ENCODE measurements around the gene COG1. TPM values are rescaled to one million over a fixed set of nuclear protein-coding genes. Genes with fewer than 3 reads are reported as not detected.

COG1 gene
- total RNA-seq, 6 experiments from 2014 or later: 10.5 to 24.7 (median 16.9) TPM

- intact Hi-C loops (cut with DNase I): no loop called here
- Histone ChIP-seq H3K4me3 (no peak overlapping the region), H3K27ac (no peak overlapping the region), H3K27me3 (no peaks in the 10 kb centered on the region), H3K9me3 (no peaks in the 10 kb centered on the region), H3K36me3 (no peaks in the 10 kb centered on the region), H3K4me1 (peaks cover 0 to 8% (median 3%) of the 10 kb centered on the region in 4 donors)
- 16% methylated on average over 19 of the region's 22 CpGs for WGBS (ENCODE audit: insufficient coverage, low coverage, low lambda C conversion rate, missing lambda C conversion rate)
- ATAC-seq (peak; percentile 94 to 98 (median 96)), DNase-seq (peak; percentile 71 to 76 (median 76))
- TF ChIP-seq POLR2A (IDR thresholded peaks at IDR 0.05) (no peak), CTCF (IDR thresholded peaks at IDR 0.05) (peak; percentile 79 to 81 (median 80))
Measured at GRCh38 chr17:73156166-73156840, 36.6 kb upstream of the COG1 start.

- H3K9me3 ChIP-seq: no peaks in the 10 kb centered on the region
- intact Hi-C loops (cut with DNase I): no loop called here
- DNase-seq: no peak
Measured at GRCh38 chr17:73156887-73157520, 35.9 kb upstream of the COG1 start.

DNA sequence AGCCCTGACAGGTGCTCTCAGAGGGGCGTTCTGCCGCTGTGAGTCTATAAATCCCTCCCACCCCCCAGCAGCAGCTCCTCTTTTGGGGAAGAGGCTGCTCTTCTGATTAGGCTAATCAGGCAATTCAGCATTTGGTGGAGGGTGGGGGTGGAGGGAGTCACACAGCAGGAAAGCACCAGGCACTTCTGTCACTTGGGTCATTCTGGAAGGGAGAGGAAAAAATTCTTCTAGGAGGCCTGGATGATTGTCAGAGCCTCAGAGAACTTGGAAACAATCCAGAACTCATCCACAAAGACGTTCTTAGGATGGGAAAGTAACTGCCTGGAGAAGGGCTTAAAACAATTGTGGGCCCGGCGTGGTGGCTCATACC, 35.3 kb upstream of the COG1 start:
- DNase-seq (no peak), ATAC-seq (no peak)
- intact Hi-C loops (cut with DNase I): no loop called here
- Histone ChIP-seq H3K27me3 (no peaks in the 10 kb centered on the region), H3K9me3 (no peaks in the 10 kb centered on the region), H3K27ac (no peak overlapping the region), H3K4me3 (no peak overlapping the region), H3K4me1 (peaks cover 0 to 3% (median under 1%) of the 10 kb centered on the region in 4 donors), H3K36me3 (no peaks in the 10 kb centered on the region)
- no peak for TF ChIP-seq CTCF (IDR thresholded peaks at IDR 0.05)
- no peak for TF ChIP-seq POLR2A (IDR thresholded peaks at IDR 0.05)
- 61% methylated on average over 4 of the region's 5 CpGs for WGBS (ENCODE audit: insufficient coverage, low coverage, low lambda C conversion rate, missing lambda C conversion rate)

More at GRCh38 chr17:73156887-73157520, 35.9 kb upstream of the COG1 start:
- 43% methylated on average over 4 of the region's 8 CpGs for WGBS (ENCODE audit: insufficient coverage, low coverage, low lambda C conversion rate, missing lambda C conversion rate)
- peak in 1 of 4 donors; percentile 18 for ATAC-seq
- Histone ChIP-seq H3K27me3 (no peaks in the 10 kb centered on the region), H3K27ac (no peak overlapping the region), H3K36me3 (no peaks in the 10 kb centered on the region), H3K4me1 (peaks cover 0 to 5% (median 2%) of the 10 kb centered on the region in 4 donors), H3K4me3 (no peak overlapping the region)
- no peak for TF ChIP-seq POLR2A (IDR thresholded peaks at IDR 0.05)
- no peak for TF ChIP-seq CTCF (IDR thresholded peaks at IDR 0.05)

DNA sequence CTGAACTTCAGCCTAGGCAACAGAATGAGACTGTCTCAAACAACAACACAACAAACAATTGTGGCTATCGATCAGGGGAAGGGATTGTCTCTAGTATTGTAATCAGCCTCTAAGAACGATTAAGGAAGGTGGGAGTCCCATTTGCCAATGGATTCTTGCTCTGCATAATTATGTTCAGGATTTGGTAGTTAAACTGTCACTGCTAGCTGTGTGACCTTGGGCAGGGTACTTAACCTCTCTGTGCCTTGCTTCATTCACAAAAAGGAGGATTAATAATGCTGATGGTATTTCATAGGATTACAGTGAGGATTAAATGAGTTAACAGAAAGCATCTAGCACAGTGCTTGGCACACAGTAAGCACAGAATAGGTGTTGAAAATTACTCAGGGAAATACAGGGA, 34.7 kb upstream of the COG1 start:
- Histone ChIP-seq H3K27ac (no peak overlapping the region), H3K27me3 (no peaks in the 10 kb centered on the region), H3K36me3 (no peaks in the 10 kb centered on the region), H3K4me3 (no peak overlapping the region), H3K4me1 (peaks cover 0 to 3% (median 0%) of the 10 kb centered on the region in 4 donors), H3K9me3 (no peaks in the 10 kb centered on the region)
- WGBS (ENCODE audit: insufficient coverage, low coverage, low lambda C conversion rate, missing lambda C conversion rate): 67% methylated on average over 2 of the region's 2 CpGs
- DNase-seq (no peak), ATAC-seq (no peak)
- intact Hi-C loops (cut with DNase I): no loop called here
- TF ChIP-seq CTCF (IDR thresholded peaks at IDR 0.05) (no peak), POLR2A (IDR thresholded peaks at IDR 0.05) (no peak)
